Glomerular endothelial cell (primary cell): ENCODE results near the gene RASSF7. TPM values are rescaled to one million over a fixed set of nuclear protein-coding genes. Genes with fewer than 3 reads are reported as not detected.

Source experiments
- DNase-seq: peaks from one replicate; pipeline ENCODE4 v3.0.0-alpha.2; 2011; ENCODE audit warnings: low read depth, low spot score; ENCODE audit errors: extremely low read depth
- total RNA-seq: library from RNA; depleted of rRNA; stranded (reverse); fragments of >200 nt; gene quantifications from 2 replicates; pipeline ENCODE4 v1.2.3, GENCODE V29; 2015

The RASSF7 gene
- total RNA-seq, 1 donor from 2014 or later = 17.6 TPM

DNA sequence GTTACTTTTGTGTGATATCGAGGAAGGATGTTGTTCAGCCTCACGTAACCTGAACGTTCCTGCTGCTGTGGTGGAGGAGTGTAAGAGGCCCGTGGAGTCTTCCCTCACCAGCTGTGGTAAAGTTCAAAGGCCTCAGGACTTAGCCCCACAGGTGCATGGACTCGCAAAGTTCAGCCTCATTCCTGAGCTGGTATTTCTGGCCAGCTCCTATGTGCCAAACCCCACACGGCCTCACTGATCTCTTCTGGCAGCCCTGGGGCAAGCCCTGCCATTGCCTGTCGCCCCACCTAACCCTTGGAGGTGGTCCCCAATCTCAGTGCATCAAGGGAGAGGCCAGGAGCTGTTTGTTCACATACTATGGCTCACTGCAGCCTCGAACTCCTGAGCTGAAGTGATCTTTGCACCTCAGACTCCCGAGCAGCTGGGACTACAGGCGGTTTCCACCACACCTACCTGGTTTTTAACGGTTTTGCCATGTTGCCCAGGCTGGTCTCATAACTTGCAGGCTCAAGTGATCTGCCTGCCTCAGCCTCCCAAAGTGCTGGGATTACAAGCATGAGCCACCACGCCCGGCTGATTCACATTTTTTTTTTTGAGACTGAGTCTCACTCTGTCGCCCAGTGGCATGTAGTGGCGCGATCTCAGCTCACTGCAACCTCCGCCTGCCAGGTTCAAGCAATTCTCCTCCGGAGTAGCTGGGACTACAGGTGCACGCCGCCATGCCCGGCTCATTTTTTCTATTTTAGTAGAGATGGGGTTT lies 17.7 kb downstream of the RASSF7 start:
- no peak for DNase-seq

DNA sequence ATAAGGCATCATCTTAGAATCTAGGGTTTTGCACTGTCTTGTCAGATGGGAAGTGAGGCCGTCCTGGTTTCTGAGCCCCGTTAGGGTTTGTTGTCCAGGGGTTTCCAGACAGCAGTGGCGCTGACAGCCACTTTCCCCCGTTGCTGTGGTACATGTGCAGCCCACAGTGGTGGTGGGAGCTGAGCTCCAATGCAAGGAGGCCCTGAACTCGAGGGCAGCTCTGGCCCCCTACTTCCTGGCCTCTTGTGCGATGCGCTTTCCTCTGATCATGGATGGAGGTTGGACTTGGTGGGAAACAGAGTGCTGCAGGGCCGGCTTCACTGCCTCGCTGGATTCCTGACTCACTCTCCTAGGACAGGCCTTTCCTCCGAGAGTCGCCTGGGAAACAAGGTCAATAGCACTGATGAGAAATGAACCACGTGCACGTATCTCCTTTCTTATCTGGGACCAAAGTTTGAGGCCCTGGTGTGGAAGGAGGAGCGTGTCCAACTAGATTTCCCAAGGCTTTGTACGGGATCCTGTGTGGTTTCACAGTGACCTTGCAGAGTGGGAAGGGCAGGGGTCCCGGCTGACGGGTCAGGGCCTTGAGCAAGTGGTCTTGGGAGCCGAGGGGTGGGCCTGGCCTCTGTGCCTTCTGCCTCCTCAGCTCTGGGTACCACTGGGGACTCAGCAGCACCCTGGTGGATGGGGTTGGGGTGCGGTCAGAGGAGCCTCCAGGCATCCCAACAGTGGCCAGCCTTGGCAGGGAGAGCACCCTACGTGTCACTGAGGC lies 19.2 kb downstream of the RASSF7 start:
- no peak for DNase-seq

DNA sequence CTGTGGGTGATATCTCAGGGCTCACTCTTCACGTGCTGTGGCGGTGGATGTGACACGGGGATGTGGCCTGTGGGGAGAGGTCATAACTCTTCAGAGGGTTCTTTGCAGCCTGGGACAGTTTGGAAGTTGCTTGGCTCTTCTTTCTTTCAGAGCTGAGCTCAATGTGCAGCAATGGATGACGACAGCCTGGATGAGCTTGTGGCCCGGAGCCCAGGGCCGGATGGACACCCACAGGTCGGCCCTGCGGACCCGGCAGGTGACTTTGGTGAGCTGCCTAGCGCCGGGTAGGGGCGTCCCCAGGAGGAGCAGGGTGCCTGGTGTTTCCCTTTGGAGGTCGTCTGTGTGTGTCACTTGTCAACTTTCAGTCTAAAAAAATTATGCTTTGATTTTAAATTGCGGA lies 20.6 kb downstream of the RASSF7 start:
- DNase-seq = no peak

DNA sequence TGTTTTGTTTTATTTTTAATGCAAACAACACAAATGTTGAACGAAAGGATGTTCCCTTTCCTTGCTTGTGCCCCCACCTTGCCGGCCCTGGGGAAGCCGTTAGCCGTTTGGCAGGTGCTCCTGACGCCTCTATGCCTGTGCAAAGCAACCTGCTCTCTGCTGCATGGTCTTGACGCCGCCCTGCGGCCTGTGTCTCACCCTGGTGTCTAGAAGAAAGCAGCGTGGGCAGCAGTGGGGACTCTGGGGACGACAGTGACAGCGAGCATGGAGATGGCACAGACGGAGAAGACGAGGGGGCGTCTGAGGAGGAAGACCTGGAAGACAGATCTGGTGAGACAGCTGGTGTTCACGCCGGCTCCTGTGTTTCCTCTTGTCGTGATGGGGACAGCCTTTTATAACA lies 21.0 kb downstream of the RASSF7 start:
- no peak for DNase-seq

DNA sequence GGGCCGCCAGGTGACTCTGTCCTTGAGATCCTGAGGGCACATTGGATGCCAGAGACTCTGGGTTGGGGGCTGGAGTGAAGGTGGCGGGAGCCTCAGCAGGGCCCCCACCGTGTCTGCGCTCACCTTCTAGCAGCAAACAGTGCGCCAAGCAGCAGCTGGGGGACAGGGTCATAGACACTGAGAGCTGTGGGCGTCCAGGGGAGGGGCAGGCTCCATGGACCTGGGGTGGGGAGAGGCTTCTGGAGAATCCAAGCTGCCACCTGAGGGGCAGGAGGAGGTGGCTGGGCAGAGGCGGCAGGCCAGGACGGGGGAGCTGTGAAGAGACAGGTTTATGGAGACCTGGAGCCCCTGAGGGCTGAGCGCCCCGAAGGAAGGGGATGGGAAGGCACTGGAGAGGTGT lies 23.5 kb downstream of the RASSF7 start:
- no peak for DNase-seq

DNA sequence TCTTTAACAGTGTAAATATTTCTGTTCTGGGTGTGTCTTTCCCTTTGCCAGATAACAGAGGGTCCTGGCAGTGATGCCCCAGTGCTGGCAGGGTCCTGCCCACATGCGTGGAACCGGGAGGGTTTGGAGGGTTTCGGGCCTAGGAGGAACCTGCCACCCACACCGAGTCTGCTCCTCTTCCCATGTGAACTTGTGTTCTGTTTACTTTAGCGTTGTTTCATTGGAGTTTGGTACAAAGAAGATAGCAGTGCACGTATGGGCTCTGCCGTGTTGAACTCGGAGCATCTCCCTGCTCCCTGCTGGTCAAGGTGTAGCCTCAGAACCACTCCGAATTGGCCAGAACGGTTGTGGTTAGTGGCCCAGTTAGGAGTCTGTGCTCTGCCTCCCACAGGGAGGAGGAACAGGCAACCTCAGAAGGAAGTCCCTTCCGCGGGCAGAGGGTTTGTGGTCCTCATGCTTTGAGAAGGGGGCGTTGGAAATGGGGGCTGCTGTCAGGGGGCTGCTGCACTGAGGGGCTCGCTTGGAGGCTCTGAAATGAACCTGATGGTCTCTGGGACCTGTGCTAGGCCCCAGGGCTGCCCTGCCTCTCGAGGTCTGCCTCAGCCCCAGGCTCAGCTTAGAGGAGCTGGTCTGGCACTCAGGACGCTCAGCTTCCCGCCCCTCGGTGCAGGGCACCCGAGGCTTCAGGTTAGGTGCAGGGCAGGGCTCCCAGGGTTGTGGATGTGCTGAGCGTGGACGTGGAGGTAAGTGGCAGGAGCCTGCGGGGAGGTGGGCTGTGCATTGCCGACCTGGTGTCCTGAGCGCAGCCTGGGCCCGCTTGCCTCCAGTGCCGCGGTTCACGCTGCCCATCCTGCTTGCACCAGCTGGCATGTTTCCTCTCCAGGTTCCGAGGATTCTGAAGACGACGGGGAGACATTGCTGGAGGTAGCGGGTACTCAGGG lies 25.9 kb downstream of the RASSF7 start:
- no peak for DNase-seq

DNA sequence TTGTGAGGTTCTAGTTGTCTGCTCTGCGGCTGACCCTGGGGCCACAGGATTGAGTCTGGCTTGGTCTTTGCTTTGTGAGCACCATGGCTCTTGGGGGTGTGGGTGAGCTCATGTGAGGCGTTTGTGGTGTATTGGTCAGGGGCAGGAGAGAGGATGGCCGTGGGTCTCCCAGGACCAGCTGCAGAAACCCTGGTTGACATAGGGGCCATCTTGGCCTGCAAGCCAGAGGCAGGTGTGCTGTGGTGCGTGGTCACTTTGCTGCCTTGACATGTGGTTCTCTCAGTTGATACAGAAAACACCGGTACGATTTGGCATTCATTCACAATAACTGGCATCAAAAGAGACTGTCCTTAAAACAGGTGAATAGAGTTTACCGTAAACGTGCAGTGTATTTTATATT lies 26.8 kb downstream of the RASSF7 start:
- DNase-seq = no peak

DNA sequence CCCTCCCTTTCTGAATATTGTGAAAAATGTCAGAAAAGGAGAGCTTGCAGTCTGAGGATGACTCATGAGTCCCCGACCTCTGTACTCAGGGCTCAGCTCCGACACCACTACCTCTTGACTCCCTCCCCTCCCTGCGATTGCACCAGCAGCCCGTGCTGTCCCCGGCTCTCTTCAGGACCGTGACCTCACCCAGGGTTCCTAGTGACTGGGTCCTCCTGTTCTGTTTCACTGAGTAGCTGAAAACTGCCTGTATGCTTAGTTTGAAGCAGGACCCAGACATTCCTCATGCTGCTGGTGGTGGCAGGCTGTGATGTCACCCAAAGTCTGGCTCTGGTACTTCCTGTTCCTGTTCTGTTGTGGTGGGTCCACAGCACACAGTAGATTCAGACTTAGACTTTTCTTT lies 27.2 kb downstream of the RASSF7 start:
- DNase-seq = no peak

DNA sequence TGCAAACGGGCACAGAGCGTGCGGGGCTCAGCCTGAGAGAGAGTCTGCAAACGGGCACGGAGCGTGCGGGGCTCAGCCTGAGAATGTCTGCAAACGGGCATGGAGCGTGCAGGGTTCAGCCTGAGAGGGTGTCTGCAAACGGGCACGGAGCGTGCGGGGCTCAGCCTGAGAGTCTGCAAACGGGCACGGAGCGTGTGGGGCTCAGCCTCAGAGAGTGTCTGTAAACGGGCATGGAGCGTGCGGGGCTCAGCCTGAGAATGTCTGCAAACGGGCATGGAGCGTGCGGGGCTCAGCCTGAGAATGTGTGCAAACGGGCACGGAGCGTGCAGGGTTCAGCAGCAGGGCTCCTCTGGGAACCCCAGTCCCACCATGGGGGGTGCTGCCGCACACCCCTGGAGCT lies 29.0 kb downstream of the RASSF7 start:
- no peak for DNase-seq

DNA sequence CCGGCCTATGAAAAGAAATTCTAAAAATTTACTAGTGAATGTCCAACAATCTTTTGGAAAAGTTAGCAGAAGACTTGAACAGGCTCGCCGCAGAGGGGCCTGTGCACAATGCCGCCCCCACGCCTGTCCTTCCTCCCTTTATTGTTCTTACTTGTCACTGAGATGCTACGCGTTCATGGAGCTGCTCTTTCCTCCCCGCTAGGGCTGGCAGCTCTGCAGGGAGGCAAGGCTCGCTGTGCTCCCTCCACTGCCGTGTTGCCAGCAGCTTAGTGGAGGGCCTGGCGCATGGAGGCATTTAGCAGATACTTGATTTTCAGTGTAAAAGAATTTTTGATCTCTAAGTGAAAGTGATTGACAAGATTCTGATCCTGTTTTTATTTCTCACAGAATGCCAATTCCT lies 30.2 kb downstream of the RASSF7 start:
- DNase-seq = no peak

DNA sequence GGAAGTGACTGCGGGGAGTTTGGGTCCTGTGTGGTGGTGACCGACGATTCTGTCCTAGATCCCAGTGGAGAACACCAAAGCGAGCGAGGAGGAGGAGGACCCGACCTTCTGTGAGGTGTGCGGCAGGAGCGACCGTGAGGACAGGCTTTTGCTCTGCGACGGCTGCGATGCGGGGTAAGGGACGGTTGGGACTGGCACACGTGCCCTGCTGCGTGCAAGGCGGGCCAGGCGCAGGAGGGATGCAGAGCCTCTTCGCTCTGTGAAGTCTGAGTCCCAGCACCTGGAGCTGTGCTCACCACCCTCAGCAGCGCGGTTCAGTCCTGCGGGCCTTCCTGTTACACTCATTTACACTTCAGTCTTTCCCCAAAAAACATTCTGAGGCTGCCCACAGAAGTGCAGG lies 31.7 kb downstream of the RASSF7 start:
- no peak for DNase-seq

DNA sequence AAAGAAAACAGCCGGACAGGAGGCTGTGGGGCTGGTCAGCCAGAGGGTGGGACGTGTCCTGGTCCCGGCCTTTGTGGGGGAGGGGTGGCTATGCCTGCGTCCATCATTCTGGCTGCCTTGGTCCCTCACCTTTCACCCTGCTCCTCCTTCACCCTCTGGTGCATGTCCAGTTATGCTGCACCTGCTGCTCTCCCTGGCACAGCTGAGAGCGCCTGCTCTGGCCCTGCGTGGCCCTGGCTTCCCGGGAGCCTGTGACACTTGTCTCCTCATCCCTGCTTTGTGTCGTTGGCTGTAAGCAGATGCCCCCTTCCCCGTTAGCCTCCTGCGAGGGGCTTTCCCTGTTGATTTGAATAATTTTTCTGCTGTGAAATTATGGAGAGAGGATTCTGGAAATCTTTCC lies 32.1 kb downstream of the RASSF7 start:
- no peak for DNase-seq

DNA sequence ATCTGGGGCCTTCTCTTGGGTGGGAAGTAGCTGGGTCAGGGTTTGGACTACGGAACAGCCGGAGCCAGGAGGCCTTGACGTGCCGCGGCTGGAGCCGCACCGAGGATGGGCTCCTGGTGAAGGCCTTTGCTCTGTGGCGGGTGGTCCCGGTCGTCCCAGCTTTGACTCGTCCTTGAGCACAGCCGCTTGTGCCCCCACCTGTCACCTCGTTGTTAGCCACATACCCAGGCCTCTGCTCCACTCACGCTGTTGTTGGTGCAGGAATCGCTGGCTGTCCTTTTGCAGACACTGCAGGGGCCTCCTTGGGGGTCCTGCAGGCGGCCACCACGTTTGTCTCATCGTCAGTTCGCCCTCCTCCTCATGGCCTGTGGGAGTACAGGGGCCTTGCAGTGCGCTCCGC lies 32.6 kb downstream of the RASSF7 start:
- DNase-seq = no peak

DNA sequence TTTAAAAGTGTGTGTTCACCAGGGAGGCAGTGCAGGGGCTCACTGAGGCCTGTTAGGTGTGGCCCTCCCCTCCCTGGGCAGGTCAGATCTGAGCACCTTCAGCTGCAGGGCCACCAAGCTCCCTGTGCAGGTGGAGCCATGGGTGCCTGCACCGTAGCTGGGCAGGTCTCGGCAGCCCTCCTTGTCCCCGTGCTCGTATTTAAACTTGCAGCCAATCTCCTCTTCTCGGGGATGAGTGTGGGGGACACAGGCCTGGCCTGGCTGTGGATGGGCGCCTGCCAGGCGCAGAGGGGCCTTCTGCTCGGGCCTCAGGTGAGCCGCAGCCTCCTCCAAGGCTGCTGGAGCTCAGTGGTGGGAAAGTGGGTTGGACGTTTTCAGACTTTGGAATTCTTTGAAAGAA lies 34.6 kb downstream of the RASSF7 start:
- DNase-seq = no peak

DNA sequence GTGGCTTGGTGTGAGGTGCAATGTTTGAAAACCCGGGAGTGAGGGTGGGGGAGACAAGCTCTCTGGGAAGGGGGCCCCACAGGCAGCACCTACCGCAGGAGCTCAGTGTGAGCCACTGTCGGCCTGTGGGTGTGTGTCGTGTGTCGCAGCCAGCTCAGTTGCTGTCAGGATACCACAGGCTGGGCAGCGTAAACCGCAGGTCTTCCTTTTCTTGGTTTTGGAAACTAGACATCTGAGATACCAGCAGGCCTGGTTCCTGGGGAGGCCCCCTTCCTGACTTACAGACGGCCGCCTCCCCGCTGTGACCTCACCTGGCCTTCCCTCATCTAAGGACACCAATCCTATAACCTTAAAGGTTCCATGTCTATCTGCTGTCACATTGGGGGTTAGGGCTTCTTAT lies 35.6 kb downstream of the RASSF7 start:
- DNase-seq = no peak

DNA sequence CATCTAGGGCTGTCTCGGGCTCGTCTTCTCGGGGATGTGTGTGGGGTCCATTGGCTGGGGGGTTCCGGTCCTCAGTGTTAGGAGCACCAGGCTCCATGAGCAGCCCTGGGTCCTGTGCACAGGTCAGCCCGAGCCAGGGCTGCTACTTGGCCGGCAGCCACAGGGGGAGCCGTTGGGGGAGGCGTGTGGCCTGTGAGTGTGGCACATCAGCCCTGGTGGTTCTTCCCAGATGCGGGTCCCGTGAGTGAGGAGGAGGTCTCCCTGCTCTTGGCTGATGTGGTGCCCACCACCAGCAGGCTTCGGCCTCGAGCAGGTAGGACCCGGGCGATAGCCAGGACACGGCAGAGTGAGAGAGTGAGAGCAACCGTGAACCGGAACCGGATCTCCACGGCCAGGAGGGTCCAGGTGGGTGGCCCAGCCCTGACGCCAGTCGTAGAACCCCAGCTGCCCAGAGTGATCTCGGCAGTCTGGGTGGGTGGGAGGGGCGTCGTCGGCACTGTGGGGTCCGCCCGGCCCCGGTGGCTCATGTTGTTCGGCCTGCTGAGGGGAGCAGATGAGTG lies 36.5 kb downstream of the RASSF7 start:
- DNase-seq = no peak

DNA sequence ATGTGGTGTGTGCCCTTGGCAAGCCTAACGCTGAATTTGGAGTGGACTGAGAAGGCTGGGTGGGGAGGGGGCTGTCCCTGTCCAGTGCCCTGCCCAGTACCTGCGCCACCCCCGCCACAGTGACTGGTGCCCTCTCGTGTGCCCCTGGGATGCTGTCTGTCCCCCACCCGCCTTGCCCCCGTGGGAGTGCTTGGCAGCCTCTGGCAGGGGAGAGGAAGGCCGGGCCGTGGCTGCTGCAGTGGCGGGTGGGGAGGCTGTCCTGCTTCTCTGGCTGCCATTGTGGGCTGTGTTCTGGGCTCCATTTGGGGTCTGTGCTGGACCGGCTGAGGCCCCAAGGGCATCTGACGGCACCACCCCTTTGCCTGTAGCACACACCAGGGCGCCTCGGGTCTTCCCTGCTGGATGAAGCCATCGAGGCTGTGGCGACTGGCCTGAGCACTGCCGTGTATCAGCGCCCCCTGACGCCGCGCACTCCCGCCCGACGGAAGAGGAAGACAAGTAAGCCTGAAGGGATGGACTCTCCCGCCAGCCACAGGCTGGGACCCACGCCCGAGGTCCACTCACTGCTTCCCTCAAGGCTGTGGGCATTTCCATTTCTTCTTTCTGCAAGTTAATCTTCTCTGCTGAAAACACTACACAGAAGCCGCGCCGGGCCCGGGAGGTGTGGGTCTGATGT lies 37.4 kb downstream of the RASSF7 start:
- DNase-seq = no peak

DNA sequence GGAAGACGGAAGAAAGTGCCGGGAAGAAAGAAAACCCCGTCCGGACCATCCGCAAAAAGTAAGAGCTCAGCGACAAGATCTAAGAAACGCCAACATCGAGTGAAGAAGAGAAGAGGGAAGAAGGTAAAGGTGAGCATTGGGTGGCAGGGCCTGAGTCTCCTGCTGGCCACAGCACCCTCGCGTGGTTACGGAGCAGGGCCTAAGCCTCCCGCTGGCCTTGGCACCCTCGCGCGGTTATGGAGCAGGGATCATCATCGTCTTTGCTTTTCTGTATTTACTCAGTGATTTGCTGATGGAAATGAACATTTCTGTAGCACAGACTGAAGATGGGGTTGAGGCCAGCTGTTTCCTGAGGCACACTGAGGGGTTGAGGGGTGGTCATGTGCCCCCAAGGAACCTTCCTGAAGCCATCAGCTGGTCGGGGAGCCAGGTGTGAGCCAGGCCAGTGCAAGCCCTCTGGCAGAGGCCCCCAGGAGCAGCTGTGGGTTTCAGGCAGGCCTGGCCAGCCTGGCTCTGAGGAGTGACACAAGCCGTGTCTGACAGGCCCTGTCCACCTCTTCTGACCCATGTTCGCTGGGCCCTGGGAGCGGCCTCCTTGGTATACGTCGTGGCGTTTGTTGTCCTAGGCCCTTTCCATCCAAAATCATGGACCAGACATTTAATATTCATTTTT lies 40.9 kb downstream of the RASSF7 start:
- DNase-seq = no peak

DNA sequence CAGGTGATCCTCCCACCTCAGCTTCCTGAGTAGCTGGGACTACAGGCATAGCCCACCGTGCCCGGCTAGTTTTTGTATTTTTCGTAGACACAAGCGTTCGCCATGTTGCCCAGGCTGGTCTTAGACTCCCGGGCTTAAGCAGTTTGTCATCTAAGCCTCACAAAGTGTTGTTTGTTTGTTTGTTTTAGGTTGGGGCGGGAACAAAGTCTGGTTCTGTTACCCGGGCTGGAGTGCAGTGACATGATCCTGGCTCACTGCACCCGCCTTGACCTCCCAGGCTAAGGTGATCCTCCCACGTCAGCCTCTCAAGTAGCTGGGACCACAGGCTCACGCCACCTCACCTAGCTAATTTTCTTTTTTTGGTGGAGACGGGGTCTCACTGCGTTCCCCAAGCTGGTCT lies 42.4 kb downstream of the RASSF7 start:
- DNase-seq = no peak
